Osteocyte (in vitro differentiated cells): ENCODE data around the gene CLEC4F. TPM values are rescaled to one million over a fixed set of nuclear protein-coding genes. Genes with fewer than 3 reads are reported as not detected.

Experiments used
- DNase-seq: peaks from one replicate; pipeline ENCODE4 v3.0.0; 2021; ENCODE audit warnings: mixed read lengths; ENCODE audit not compliant: unreplicated experiment; ENCODE audit errors: extremely low spot score
- H3K27ac Mint-ChIP-seq: one replicate; pipeline ENCODE4 v1.8.0; 2021; ENCODE audit warnings: mild to moderate bottlenecking, mixed read lengths; ENCODE audit not compliant: unreplicated experiment
- H3K27me3 Mint-ChIP-seq: one replicate; pipeline ENCODE4 v1.8.0; 2021; ENCODE audit warnings: mixed read lengths; ENCODE audit not compliant: unreplicated experiment
- H3K36me3 Mint-ChIP-seq: one replicate; pipeline ENCODE4 v1.8.0; 2021; ENCODE audit warnings: mixed read lengths; ENCODE audit not compliant: unreplicated experiment
- H3K4me1 Mint-ChIP-seq: one replicate; pipeline ENCODE4 v1.8.0; 2021; ENCODE audit warnings: mixed read lengths; ENCODE audit not compliant: unreplicated experiment
- H3K4me3 Mint-ChIP-seq: one replicate; pipeline ENCODE4 v1.8.0; 2021; ENCODE audit warnings: mild to moderate bottlenecking, moderate library complexity, mixed read lengths; ENCODE audit not compliant: unreplicated experiment
- H3K9me3 Mint-ChIP-seq: one replicate; pipeline ENCODE4 v1.8.0; 2021; ENCODE audit warnings: mixed read lengths; ENCODE audit not compliant: unreplicated experiment
- CTCF ChIP-seq: fragments of 200-600 bp; sonication (generic); IDR thresholded peaks from 2 replicates; pipeline ENCODE4 v1.5.0; 2021; ENCODE audit warnings: antibody characterized with exemption, mild to moderate bottlenecking, moderate library complexity
- total RNA-seq: library from RNA; stranded (reverse); gene quantifications from 2 replicates; pipeline ENCODE4 v1.2.1, GENCODE V29; 2021

Gene CLEC4F
- total RNA-seq, 1 donor from 2014 or later = not detected

- no peaks in the 10 kb centered on the region for H3K36me3 Mint-ChIP-seq
- H3K4me1 Mint-ChIP-seq = peaks cover 4% of the 10 kb centered on the region
- H3K27ac Mint-ChIP-seq = no peak overlapping the region
- H3K9me3 Mint-ChIP-seq = no peaks in the 10 kb centered on the region
- H3K27me3 Mint-ChIP-seq = peaks cover 74% of the 10 kb centered on the region
- TF ChIP-seq CTCF = no peak
- no peak overlapping the region for H3K4me3 Mint-ChIP-seq
- DNase-seq = no peak
Observed at GRCh38 chr2:70772486-70773155, 47.8 kb downstream of the CLEC4F start.

- TF ChIP-seq CTCF = no peak
- DNase-seq = no peak
- H3K27me3 Mint-ChIP-seq = peaks cover 74% of the 10 kb centered on the region
- no peak overlapping the region for H3K4me3 Mint-ChIP-seq
- H3K36me3 Mint-ChIP-seq = no peaks in the 10 kb centered on the region
- H3K4me1 Mint-ChIP-seq = peaks cover 10% of the 10 kb centered on the region
- no peaks in the 10 kb centered on the region for H3K9me3 Mint-ChIP-seq
- H3K27ac Mint-ChIP-seq = no peak overlapping the region
Observed at GRCh38 chr2:70771446-70771845, 49.0 kb downstream of the CLEC4F start.

- DNase-seq = no peak
- no peaks in the 10 kb centered on the region for H3K9me3 Mint-ChIP-seq
- H3K4me3 Mint-ChIP-seq = no peak overlapping the region
- H3K27me3 Mint-ChIP-seq = peaks cover 75% of the 10 kb centered on the region
- peaks cover 11% of the 10 kb centered on the region for H3K4me1 Mint-ChIP-seq
- no peaks in the 10 kb centered on the region for H3K36me3 Mint-ChIP-seq
- H3K27ac Mint-ChIP-seq = no peak overlapping the region
- no peak for TF ChIP-seq CTCF
Observed at GRCh38 chr2:70769450-70769849, 50.9 kb downstream of the CLEC4F start.

- Mint-ChIP-seq H3K4me3 (no peak overlapping the region), H3K4me1 (peaks cover 11% of the 10 kb centered on the region), H3K36me3 (no peaks in the 10 kb centered on the region), H3K9me3 (no peaks in the 10 kb centered on the region), H3K27me3 (peaks cover 73% of the 10 kb centered on the region), H3K27ac (no peak overlapping the region)
- no peak for DNase-seq
- TF ChIP-seq CTCF = no peak
Observed at GRCh38 chr2:70768590-70769085, 51.8 kb downstream of the CLEC4F start.

- DNase-seq = no peak
- H3K4me3 Mint-ChIP-seq = peak within 1 kb of the TSS; percentile 66
- TF ChIP-seq CTCF = no peak
- peaks cover 70% of the 10 kb centered on the region for H3K27me3 Mint-ChIP-seq
- no peak within 1 kb of the TSS for H3K27ac Mint-ChIP-seq
- H3K36me3 Mint-ChIP-seq = no peaks in the 10 kb centered on the region
- no peaks in the 10 kb centered on the region for H3K9me3 Mint-ChIP-seq
- H3K4me1 Mint-ChIP-seq = peaks cover 11% of the 10 kb centered on the region
Observed at GRCh38 chr2:70767699-70768589, 52.5 kb downstream of the CLEC4F start, which contains the start of gene ADD2. TSS of gene ADD2 (minus strand) at chr2:70768200. CDS start at chr2:70706408, 61,792 bp downstream.
